ENCODE measurements around the gene CAMTA1.
"Not testable (repeated sequence)": the region's sequence is repeated elsewhere in the genome, so short reads cannot be mapped to it uniquely, and the experiment has no call there.

The CAMTA1 gene

DNA sequence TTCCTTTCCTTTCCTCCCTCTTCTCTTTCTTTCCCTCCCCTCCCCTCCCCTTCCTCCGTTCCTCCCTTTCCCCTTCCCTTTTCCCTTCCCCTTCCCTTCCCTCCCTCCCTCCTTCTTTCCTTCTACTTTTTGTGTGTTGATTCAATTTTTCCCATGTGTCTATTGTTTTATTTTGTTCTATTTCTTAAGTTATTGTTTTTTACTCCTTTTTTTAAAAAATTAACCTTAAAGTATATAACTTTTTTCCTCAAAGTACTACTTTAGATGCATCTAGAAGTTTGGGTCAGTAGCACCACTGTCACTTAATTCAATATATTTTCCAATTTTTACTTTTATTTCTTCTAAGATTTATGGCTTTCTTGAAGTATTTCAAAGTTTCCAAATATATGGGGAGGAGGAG is 537.7 kb downstream of the CAMTA1 start:
- H3K4me3 ChIP-seq (ENCODE audit: control insufficient read depth, low read depth, low read length), result no peak overlapping the region
- DNase-seq (ENCODE audit: low read depth), result no peak
- TF ChIP-seq, protein P1, sequence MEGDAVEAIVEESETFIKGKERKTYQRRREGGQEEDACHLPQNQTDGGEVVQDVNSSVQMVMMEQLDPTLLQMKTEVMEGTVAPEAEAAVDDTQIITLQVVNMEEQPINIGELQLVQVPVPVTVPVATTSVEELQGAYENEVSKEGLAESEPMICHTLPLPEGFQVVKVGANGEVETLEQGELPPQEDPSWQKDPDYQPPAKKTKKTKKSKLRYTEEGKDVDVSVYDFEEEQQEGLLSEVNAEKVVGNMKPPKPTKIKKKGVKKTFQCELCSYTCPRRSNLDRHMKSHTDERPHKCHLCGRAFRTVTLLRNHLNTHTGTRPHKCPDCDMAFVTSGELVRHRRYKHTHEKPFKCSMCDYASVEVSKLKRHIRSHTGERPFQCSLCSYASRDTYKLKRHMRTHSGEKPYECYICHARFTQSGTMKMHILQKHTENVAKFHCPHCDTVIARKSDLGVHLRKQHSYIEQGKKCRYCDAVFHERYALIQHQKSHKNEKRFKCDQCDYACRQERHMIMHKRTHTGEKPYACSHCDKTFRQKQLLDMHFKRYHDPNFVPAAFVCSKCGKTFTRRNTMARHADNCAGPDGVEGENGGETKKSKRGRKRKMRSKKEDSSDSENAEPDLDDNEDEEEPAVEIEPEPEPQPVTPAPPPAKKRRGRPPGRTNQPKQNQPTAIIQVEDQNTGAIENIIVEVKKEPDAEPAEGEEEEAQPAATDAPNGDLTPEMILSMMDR (IDR thresholded peaks at IDR 0.05; ENCODE audit: control insufficient read depth, insufficient read depth, low read depth, low read length, missing control alignments), result no peak

DNA sequence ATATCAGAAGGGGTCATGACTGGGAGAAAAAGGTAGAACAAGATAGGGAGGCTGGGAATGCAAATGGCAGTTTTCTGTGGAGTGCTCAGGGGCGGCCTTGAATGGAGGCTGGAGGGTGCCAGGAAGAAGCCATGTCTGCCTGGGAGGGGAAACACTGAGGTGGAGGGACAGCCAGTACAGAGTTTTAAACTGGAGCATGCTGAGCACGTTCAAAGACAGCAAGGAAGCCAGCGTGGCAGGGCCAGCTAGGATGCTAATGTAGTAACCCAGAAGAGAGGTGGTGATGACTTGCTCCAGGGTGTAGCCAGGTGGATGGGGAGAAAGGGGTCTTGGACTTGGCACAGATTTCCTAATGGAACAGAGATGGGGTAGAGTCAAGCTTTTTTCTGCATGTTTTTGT is 540.0 kb downstream of the CAMTA1 start:
- TF ChIP-seq, protein P1 (IDR thresholded peaks at IDR 0.05; ENCODE audit: control insufficient read depth, insufficient read depth, low read depth, low read length, missing control alignments), result no peak
- DNase-seq (ENCODE audit: low read depth), result no peak
- no peak overlapping the region for H3K4me3 ChIP-seq (ENCODE audit: control insufficient read depth, low read depth, low read length)

DNA sequence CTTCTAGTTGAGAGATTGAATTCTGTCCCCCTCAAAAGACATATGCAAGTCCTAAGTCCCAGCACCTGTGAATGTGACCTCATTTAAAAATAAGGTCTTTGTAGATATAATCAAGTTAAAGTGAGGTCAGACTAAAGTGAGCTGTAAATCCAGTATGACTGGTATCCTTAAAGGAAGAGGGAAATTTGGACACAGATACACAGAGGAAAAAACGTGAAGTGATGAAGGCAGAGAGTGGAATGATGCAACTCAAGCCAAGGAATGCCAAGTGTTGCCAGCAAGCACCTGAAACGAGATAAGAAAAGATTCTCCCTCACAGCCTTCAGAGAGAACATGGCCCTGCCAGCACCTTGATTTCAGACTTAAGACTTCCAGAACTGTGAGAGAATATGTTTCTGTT is 541.1 kb downstream of the CAMTA1 start:
- no peak overlapping the region for H3K4me3 ChIP-seq (ENCODE audit: control insufficient read depth, low read depth, low read length)
- TF ChIP-seq, protein P1 (IDR thresholded peaks at IDR 0.05; ENCODE audit: control insufficient read depth, insufficient read depth, low read depth, low read length, missing control alignments), result no peak
- no peak for DNase-seq (ENCODE audit: low read depth)

DNA sequence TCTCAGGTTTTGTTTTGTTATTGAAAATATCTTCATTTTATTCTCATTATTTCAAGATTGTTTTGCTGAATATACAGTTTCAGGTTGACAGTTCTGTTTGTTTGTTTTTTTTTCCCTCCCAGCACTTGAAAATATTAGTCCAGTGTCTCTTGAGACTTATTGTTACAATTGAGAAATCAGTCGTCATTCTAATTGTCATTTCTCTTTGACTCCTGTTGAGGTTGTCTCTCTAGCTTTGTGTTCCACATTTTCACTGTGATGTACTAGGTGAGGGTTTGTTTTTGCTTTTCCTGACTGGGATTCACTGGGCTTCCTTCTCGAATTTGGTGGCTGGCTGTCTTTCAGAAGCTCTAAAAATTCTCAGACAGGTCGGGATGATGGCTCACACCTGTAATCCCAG is 542.6 kb downstream of the CAMTA1 start:
- TF ChIP-seq, protein P1 (IDR thresholded peaks at IDR 0.05; ENCODE audit: control insufficient read depth, insufficient read depth, low read depth, low read length, missing control alignments), result no peak
- no peak for DNase-seq (ENCODE audit: low read depth)
- H3K4me3 ChIP-seq (ENCODE audit: control insufficient read depth, low read depth, low read length), result no peak overlapping the region

DNA sequence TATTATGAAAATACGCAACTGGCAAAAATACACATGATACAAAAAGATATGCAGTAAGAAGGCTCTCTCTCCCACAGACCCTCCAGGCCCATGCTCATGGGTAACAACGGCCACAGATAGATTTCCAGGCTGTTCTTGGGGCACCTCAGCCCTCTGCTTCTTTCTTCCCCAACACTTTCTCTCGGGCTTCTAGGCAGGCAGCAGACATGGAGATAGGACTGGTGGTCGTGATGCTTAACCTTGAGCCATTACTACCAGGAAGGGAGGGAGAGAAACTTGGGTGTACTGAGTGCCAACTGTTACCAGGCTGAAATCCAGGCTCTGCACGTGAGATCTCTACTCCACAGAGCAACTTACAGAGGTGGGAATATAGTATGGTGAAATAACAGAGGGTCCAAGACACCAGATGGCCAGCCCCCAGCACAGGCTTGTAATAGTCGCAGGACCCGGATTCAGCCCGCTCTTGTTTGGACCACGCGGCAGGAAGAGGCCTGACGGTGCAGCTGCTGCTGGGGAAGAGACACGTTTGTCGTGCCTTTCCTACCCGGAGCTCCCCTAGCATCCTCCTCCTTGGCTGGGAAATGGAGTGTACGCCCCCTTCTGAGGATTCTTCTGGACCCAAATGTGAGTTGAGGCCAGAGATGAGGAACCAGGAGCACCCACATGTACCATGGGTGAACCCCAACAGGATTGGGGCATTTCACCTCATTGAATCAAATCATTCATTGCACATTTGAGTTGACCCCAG is 544.8 kb downstream of the CAMTA1 start:
- no peak overlapping the region for H3K4me3 ChIP-seq (ENCODE audit: control insufficient read depth, low read depth, low read length)
- no peak for DNase-seq (ENCODE audit: low read depth)
- TF ChIP-seq, protein P1 (IDR thresholded peaks at IDR 0.05; ENCODE audit: control insufficient read depth, insufficient read depth, low read depth, low read length, missing control alignments), result no peak

DNA sequence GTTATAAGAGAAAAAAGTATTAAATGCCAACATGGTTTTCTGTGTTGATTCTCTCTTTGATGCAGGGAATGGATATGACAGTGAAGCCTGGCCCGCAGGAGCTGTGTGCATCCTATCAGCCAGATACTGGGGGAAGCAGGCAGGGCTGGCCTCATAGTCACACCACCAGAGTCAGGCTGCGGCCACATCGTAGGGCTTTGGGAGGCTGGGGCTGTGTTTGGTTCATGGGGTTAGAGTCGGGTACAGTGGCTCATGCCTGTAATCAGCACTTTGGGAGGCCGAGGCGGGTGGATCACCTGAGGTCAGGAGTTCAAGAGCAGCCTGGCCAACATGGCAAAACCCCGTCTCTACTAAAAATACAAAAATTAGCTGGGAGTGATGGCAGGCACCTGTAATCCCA is 545.5 kb downstream of the CAMTA1 start:
- DNase-seq (ENCODE audit: low read depth); H3K4me3 ChIP-seq (ENCODE audit: control insufficient read depth, low read depth, low read length): not testable (repeated sequence)

DNA sequence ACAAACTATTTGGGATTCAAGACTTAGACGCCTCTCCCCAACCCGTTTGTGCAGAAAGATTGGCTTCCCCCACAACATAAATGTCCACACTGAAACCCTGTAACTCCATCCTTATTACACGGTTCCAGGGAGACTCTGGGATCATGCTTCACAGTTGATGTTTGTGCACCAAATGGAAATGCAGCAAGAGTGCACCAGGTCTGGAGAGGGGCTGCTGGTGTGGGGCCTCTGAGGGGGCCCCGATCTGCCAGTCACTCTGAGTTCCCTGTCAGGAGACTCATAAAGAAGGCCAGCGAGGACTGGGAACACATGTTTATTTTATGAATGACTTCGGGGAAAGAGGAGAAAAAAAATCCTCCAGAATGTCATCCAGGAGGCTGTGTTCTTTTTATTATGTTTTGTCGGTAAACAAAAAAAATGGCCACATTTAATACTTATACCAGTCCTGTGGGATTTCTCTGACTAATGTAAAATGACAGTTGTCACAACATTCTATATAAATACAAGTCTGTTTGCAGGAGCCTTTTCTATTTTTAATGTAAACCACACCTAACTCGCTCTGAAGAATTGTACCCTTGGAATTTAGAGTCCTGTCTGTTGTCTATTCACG is 546.8 kb downstream of the CAMTA1 start:
- TF ChIP-seq, protein P1 (IDR thresholded peaks at IDR 0.05; ENCODE audit: control insufficient read depth, insufficient read depth, low read depth, low read length, missing control alignments), result no peak

More for the DNA sequence above, 546.8 kb downstream of the CAMTA1 start:
- H3K4me3 ChIP-seq (ENCODE audit: control insufficient read depth, low read depth, low read length), result no peak overlapping the region
- no peak for DNase-seq (ENCODE audit: low read depth)

All from AG09309 (cell line).